ENCODE results near the gene MICB. TPM values are rescaled to one million over a fixed set of nuclear protein-coding genes. Genes with fewer than 3 reads are reported as not detected.
A peak's percentile ranks its signal among the peaks of the same experiment; 100 is the strongest.

MICB gene
- total and polyA plus RNA-seq, 12 donors: 0.66 to 4.3 (median 1.4) TPM

- Histone ChIP-seq H3K27ac (no peak overlapping the region), H3K4me1 (peaks cover 0 to 22% (median 3%) of the 10 kb centered on the region in 9 donors), H3K9me3 (no peaks in the 10 kb centered on the region), H3K4me3 (no peak overlapping the region), H3K36me3 (peaks cover 4 to 64% (median 52%) of the 10 kb centered on the region in 9 donors), H3K27me3 (no peaks in the 10 kb centered on the region)
- WGBS, 2 donors: 57 to 65% methylated on average over 6 of the region's 6 CpGs
- DNase-seq (no peak), ATAC-seq (no peak)
- intact Hi-C loops (cut with DNase I): loop anchor here in 1 of 10 donors (5.0 kb wide), 1 partner anchor 33 kb away; the partner anchor contains the start of gene MICB
- no peak for TF ChIP-seq CTCF (IDR thresholded peaks at IDR 0.05)
These were observed 32.7 kb downstream of the MICB start for GRCh38 chr6:31530659-31531058.

GRCh38 chr6:31531162-31531561, 33.2 kb downstream of the MICB start:
- DNase-seq: no peak
- H3K4me3 ChIP-seq: no peak overlapping the region
- intact Hi-C loops (cut with DNase I): loop anchor here in 1 of 10 donors (5.0 kb wide), 1 partner anchor 34 kb away; the partner anchor contains the start of gene MICB
- no peaks in the 10 kb centered on the region for H3K27me3 ChIP-seq
- WGBS, 2 donors: 87 to 90% methylated on average over 7 of the region's 7 CpGs
- no peaks in the 10 kb centered on the region for H3K9me3 ChIP-seq
- H3K4me1 ChIP-seq: peaks cover 0 to 21% (median 3%) of the 10 kb centered on the region in 9 donors
- peaks cover 4 to 69% (median 57%) of the 10 kb centered on the region in 9 donors for H3K36me3 ChIP-seq
- no peak overlapping the region for H3K27ac ChIP-seq
- no peak for ATAC-seq
- no peak for TF ChIP-seq CTCF (IDR thresholded peaks at IDR 0.05)

GRCh38 chr6:31531771-31532643, 34.1 kb downstream of the MICB start:
- DNase-seq (no peak), ATAC-seq (no peak)
- WGBS, 2 donors: 76 to 77% methylated on average over 9 of the region's 9 CpGs
- intact Hi-C loops (cut with DNase I): loop anchor here in 1 of 10 donors (5.0 kb wide), 1 partner anchor 35 kb away; the partner anchor contains the start of gene MICB
- H3K9me3 ChIP-seq: no peaks in the 10 kb centered on the region
- H3K4me3 ChIP-seq: no peak overlapping the region
- peak overlapping the region in 2 of 10 donors; percentile 14 to 48 for H3K27ac ChIP-seq
- peaks cover 4 to 78% (median 66%) of the 10 kb centered on the region in 9 donors for H3K36me3 ChIP-seq
- no peaks in the 10 kb centered on the region for H3K27me3 ChIP-seq
- H3K4me1 ChIP-seq: peaks cover 0 to 28% (median 0%) of the 10 kb centered on the region in 9 donors
- TF ChIP-seq CTCF (IDR thresholded peaks at IDR 0.05): no peak

- Histone ChIP-seq H3K4me3 (no peak overlapping the region), H3K27me3 (no peaks in the 10 kb centered on the region), H3K36me3 (peaks cover 4 to 86% (median 71%) of the 10 kb centered on the region in 9 donors), H3K9me3 (no peaks in the 10 kb centered on the region), H3K27ac (peak overlapping the region in 2 of 10 donors; percentile 14 to 48), H3K4me1 (peaks cover 0 to 28% (median 0%) of the 10 kb centered on the region in 9 donors)
- 49 to 52% methylated on average over 9 of the region's 9 CpGs for WGBS, 2 donors
- ATAC-seq (peak in 2 of 8 donors; percentile 20 to 34), DNase-seq (no peak)
- intact Hi-C loops (cut with DNase I): loop anchor here in 1 of 10 donors (5.0 kb wide), 1 partner anchor 36 kb away; the partner anchor contains the start of gene MICB
- no peak for TF ChIP-seq CTCF (IDR thresholded peaks at IDR 0.05)
These were observed 34.9 kb downstream of the MICB start for GRCh38 chr6:31532644-31533454.
